Activated B cell treated with CpG ODN at 0.5 μM for 24 hours (primary cell): Measurements from ENCODE around the gene PPEF1. TPM values are rescaled to one million over a fixed set of nuclear protein-coding genes. Genes with fewer than 3 reads are reported as not detected.

ENCODE experiments used
- ATAC-seq: fragments of 200-7000 bp; cut with Tn5 transposase; one replicate; pipeline ENCODE4 v1.10.0; 2021; ENCODE audit warnings: low read depth, mild to moderate bottlenecking, moderate library complexity
- CTCF ChIA-PET: fragments of 350-600 bp; sonication (Branson Sonifier 250); formaldehyde crosslinking; loops from one replicate; lab custom pipeline; 2021; ENCODE audit warnings: antibody characterized with exemption; lab: Charles Lee
- POLR2A ChIA-PET: fragments of 350-600 bp; sonication (Branson Sonifier 250); formaldehyde crosslinking; loops from one replicate; lab custom pipeline; 2021; ENCODE audit warnings: antibody characterized with exemption; lab: Charles Lee
- DNase-seq: peaks from one replicate; pipeline ENCODE4 v3.0.0; 2022
- H3K27ac Mint-ChIP-seq: one replicate; pipeline ENCODE4 v1.8.0; 2020; ENCODE audit warnings: mixed read lengths
- H3K27me3 Mint-ChIP-seq: one replicate; pipeline ENCODE4 v1.8.0; 2021; ENCODE audit warnings: mixed read lengths
- H3K36me3 Mint-ChIP-seq: one replicate; pipeline ENCODE4 v1.8.0; 2021; ENCODE audit warnings: low read depth, mixed read lengths
- H3K4me1 Mint-ChIP-seq: one replicate; pipeline ENCODE4 v1.8.0; 2021; ENCODE audit warnings: mixed read lengths
- H3K4me3 Mint-ChIP-seq: one replicate; pipeline ENCODE4 v1.8.0; 2020; ENCODE audit warnings: mild to moderate bottlenecking, mixed read lengths
- H3K9me3 Mint-ChIP-seq: one replicate; pipeline ENCODE4 v1.8.0; 2020; ENCODE audit warnings: mixed read lengths
- CTCF ChIP-seq: fragments of 200-600 bp; IDR thresholded peaks from one replicate; pipeline ENCODE4 v1.8.0; 2022; ENCODE audit warnings: antibody characterized with exemption, mild to moderate bottlenecking
- intact Hi-C: fragments of 100-400 bp; cut with micrococcal nuclease; formaldehyde crosslinking; loops from one replicate; pipeline ENCODE4 v1.15.1; 2024
- total RNA-seq: library from RNA; stranded (reverse); gene quantifications from 2 replicates; pipeline ENCODE4 v1.2.3, GENCODE V29; 2022

The PPEF1 gene
- total RNA-seq, 1 donor from 2014 or later, result not detected

- Mint-ChIP-seq H3K27ac (no peak overlapping the region), H3K36me3 (no peaks in the 10 kb centered on the region), H3K27me3 (no peaks in the 10 kb centered on the region), H3K9me3 (no peaks in the 10 kb centered on the region), H3K4me1 (no peaks in the 10 kb centered on the region), H3K4me3 (no peak overlapping the region)
- POLR2A ChIA-PET, result no interaction called here
- ATAC-seq (no peak), DNase-seq (no peak)
- intact Hi-C loops, result no loop called here
- no peak for TF ChIP-seq CTCF
- CTCF ChIA-PET, result no interaction called here
Observed at GRCh38 chrX:18873189-18873791, 165.8 kb downstream of the PPEF1 start.

- TF ChIP-seq CTCF, result no peak
- POLR2A ChIA-PET, result no interaction called here
- Mint-ChIP-seq H3K9me3 (no peaks in the 10 kb centered on the region), H3K4me1 (no peaks in the 10 kb centered on the region), H3K36me3 (no peaks in the 10 kb centered on the region), H3K4me3 (no peak overlapping the region), H3K27ac (no peak overlapping the region), H3K27me3 (no peaks in the 10 kb centered on the region)
- ATAC-seq (no peak), DNase-seq (no peak)
- intact Hi-C loops, result no loop called here
- CTCF ChIA-PET, result no interaction called here
Observed at GRCh38 chrX:18873836-18874235, 166.4 kb downstream of the PPEF1 start.

- H3K9me3 Mint-ChIP-seq, result no peaks in the 10 kb centered on the region
Observed at GRCh38 chrX:18874560-18875255, 167.3 kb downstream of the PPEF1 start.

GRCh38 chrX:18875256-18875878 is 167.9 kb downstream of the PPEF1 start:
- no peak overlapping the region for H3K27ac Mint-ChIP-seq
- POLR2A ChIA-PET, result no interaction called here
- H3K4me1 Mint-ChIP-seq, result no peaks in the 10 kb centered on the region
- CTCF ChIA-PET, result no interaction called here
- no peaks in the 10 kb centered on the region for H3K27me3 Mint-ChIP-seq
- no peak for TF ChIP-seq CTCF
- intact Hi-C loops, result no loop called here
- no peak overlapping the region for H3K4me3 Mint-ChIP-seq
- DNase-seq, result no peak
- H3K36me3 Mint-ChIP-seq, result no peaks in the 10 kb centered on the region
- ATAC-seq, result no peak
- no peaks in the 10 kb centered on the region for H3K9me3 Mint-ChIP-seq

More at GRCh38 chrX:18874560-18875255, 167.3 kb downstream of the PPEF1 start:
- ChIA-PET CTCF (no interaction called here), POLR2A (no interaction called here)
- Mint-ChIP-seq H3K4me1 (no peaks in the 10 kb centered on the region), H3K27ac (no peak overlapping the region), H3K4me3 (no peak overlapping the region), H3K36me3 (no peaks in the 10 kb centered on the region), H3K27me3 (no peaks in the 10 kb centered on the region)
- ATAC-seq (no peak), DNase-seq (no peak)
- no peak for TF ChIP-seq CTCF
- intact Hi-C loops, result no loop called here

- ATAC-seq (no peak), DNase-seq (no peak)
- TF ChIP-seq CTCF, result no peak
- POLR2A ChIA-PET, result no interaction called here
- Mint-ChIP-seq H3K4me1 (no peaks in the 10 kb centered on the region), H3K9me3 (no peaks in the 10 kb centered on the region), H3K27ac (no peak overlapping the region), H3K27me3 (no peaks in the 10 kb centered on the region), H3K4me3 (no peak overlapping the region), H3K36me3 (no peaks in the 10 kb centered on the region)
- intact Hi-C loops, result no loop called here
- CTCF ChIA-PET, result no interaction called here
Observed at GRCh38 chrX:18877469-18877868, 170.0 kb downstream of the PPEF1 start.
